ENCODE measurements around the gene HNRNPH2. TPM values are rescaled to one million over a fixed set of nuclear protein-coding genes. Genes with fewer than 3 reads are reported as not detected.

Gene HNRNPH2
- total RNA-seq, 2 donors from 2014 or later, result 27.8 to 30.9 TPM

- no peaks in the 10 kb centered on the region for H3K9me3 Mint-ChIP-seq
- peak; percentile 76 to 83 for DNase-seq (ENCODE audit: low spot score in 2 of 2)
- H3K36me3 Mint-ChIP-seq, result peaks cover 29% of the 10 kb centered on the region in 2 donors
- peak within 1 kb of the TSS; percentile 94 to 98 for H3K27ac Mint-ChIP-seq
- peak; percentile 97 to 98 for ATAC-seq
These were observed 17.1 kb upstream of the HNRNPH2 start, which contains the start of gene RPL36A for GRCh38 chrX:101390664-101391525. Gene RPL36A (plus strand): TSS chrX:101391011. CDS start chrX:101391044, 33 bp downstream.

- no peak for DNase-seq (ENCODE audit: low spot score in 2 of 2)
- peaks cover 29% of the 10 kb centered on the region in 2 donors for H3K36me3 Mint-ChIP-seq
- no peaks in the 10 kb centered on the region for H3K9me3 Mint-ChIP-seq
- peak overlapping the region; percentile 94 to 98 for H3K27ac Mint-ChIP-seq
- ATAC-seq, result no peak
These were observed 16.2 kb upstream of the HNRNPH2 start for GRCh38 chrX:101391831-101392230.

GRCh38 chrX:101393530-101394305 is 14.3 kb upstream of the HNRNPH2 start:
- no peak for DNase-seq (ENCODE audit: low spot score in 2 of 2)
- no peak for ATAC-seq
- peaks cover 29% of the 10 kb centered on the region in 2 donors for H3K36me3 Mint-ChIP-seq
- H3K9me3 Mint-ChIP-seq, result no peaks in the 10 kb centered on the region
- H3K27ac Mint-ChIP-seq, result peak overlapping the region; percentile 40 to 94

- H3K36me3 Mint-ChIP-seq, result peaks cover 29 to 32% of the 10 kb centered on the region in 2 donors
- no peak overlapping the region for H3K27ac Mint-ChIP-seq
- ATAC-seq, result no peak
These were observed 13.7 kb upstream of the HNRNPH2 start for GRCh38 chrX:101394372-101394771.

GRCh38 chrX:101395789-101396188 is 12.2 kb upstream of the HNRNPH2 start:
- Mint-ChIP-seq H3K9me3 (no peaks in the 10 kb centered on the region), H3K36me3 (peaks cover 28 to 43% of the 10 kb centered on the region in 2 donors), H3K27ac (no peak overlapping the region)
- DNase-seq (ENCODE audit: low spot score in 2 of 2), result no peak
- ATAC-seq, result no peak

More at GRCh38 chrX:101394372-101394771, 13.7 kb upstream of the HNRNPH2 start:
- DNase-seq (ENCODE audit: low spot score in 2 of 2), result no peak
- H3K9me3 Mint-ChIP-seq, result no peaks in the 10 kb centered on the region

GRCh38 chrX:101397779-101398178 is 10.2 kb upstream of the HNRNPH2 start:
- ATAC-seq, result no peak
- Mint-ChIP-seq H3K36me3 (peaks cover 8 to 34% of the 10 kb centered on the region in 2 donors), H3K27ac (peak overlapping the region in 1 of 2 donors; percentile 29), H3K9me3 (no peaks in the 10 kb centered on the region)
- DNase-seq (ENCODE audit: low spot score in 2 of 2), result no peak

GRCh38 chrX:101398694-101399093 is 9.3 kb upstream of the HNRNPH2 start:
- no peak for ATAC-seq
- Mint-ChIP-seq H3K9me3 (no peaks in the 10 kb centered on the region), H3K27ac (no peak overlapping the region), H3K36me3 (peaks cover 1 to 25% of the 10 kb centered on the region in 2 donors)
- DNase-seq (ENCODE audit: low spot score in 2 of 2), result no peak

- H3K27ac Mint-ChIP-seq, result peak overlapping the region in 1 of 2 donors; percentile 44
- peaks cover 0 to 27% of the 10 kb centered on the region in 2 donors for H3K36me3 Mint-ChIP-seq
- H3K9me3 Mint-ChIP-seq, result no peaks in the 10 kb centered on the region
- ATAC-seq, result no peak
- no peak for DNase-seq (ENCODE audit: low spot score in 2 of 2)
These were observed 8.2 kb upstream of the HNRNPH2 start for GRCh38 chrX:101399825-101400224.

GRCh38 chrX:101407167-101407747 is 765 bp upstream of the HNRNPH2 start:
- H3K9me3 Mint-ChIP-seq, result no peaks in the 10 kb centered on the region
- peak overlapping the region; percentile 98 to 99 for H3K27ac Mint-ChIP-seq
- no peak for DNase-seq (ENCODE audit: low spot score in 2 of 2)
- H3K36me3 Mint-ChIP-seq, result peaks cover 19 to 25% of the 10 kb centered on the region in 2 donors
- no peak for ATAC-seq

GRCh38 chrX:101408532-101408841 is 465 bp downstream of the HNRNPH2 start:
- DNase-seq (ENCODE audit: low spot score in 2 of 2) (no peak), ATAC-seq (peak in 1 of 2 donors; percentile 51)
- Mint-ChIP-seq H3K27ac (peak overlapping the region; percentile 98 to 99), H3K9me3 (no peaks in the 10 kb centered on the region), H3K36me3 (peaks cover 26 to 29% of the 10 kb centered on the region in 2 donors)

- H3K36me3 Mint-ChIP-seq, result peaks cover 23 to 29% of the 10 kb centered on the region in 2 donors
- H3K27ac Mint-ChIP-seq, result peak overlapping the region; percentile 98 to 99
- DNase-seq (ENCODE audit: low spot score in 2 of 2) (no peak), ATAC-seq (no peak)
- H3K9me3 Mint-ChIP-seq, result no peaks in the 10 kb centered on the region
These were observed 1.0 kb downstream of the HNRNPH2 start for GRCh38 chrX:101409043-101409442.

- H3K36me3 Mint-ChIP-seq, result peaks cover 21 to 29% of the 10 kb centered on the region in 2 donors
- DNase-seq (ENCODE audit: low spot score in 2 of 2), result no peak
- ATAC-seq, result no peak
- no peaks in the 10 kb centered on the region for H3K9me3 Mint-ChIP-seq
- H3K27ac Mint-ChIP-seq, result peak overlapping the region; percentile 93 to 98
These were observed 2.4 kb downstream of the HNRNPH2 start for GRCh38 chrX:101410461-101410860.

- no peak for DNase-seq (ENCODE audit: low spot score in 2 of 2)
- Mint-ChIP-seq H3K27ac (peak overlapping the region in 1 of 2 donors; percentile 65), H3K36me3 (peaks cover 18 to 24% of the 10 kb centered on the region in 2 donors), H3K9me3 (no peaks in the 10 kb centered on the region)
- no peak for ATAC-seq
These were observed 4.0 kb downstream of the HNRNPH2 start for GRCh38 chrX:101411984-101412383.

GRCh38 chrX:101415180-101416145 is 7.4 kb downstream of the HNRNPH2 start:
- no peaks in the 10 kb centered on the region for H3K9me3 Mint-ChIP-seq
- DNase-seq (ENCODE audit: low spot score in 2 of 2), result peak in 1 of 2 donors; percentile 39
- peaks cover 12 to 13% of the 10 kb centered on the region in 2 donors for H3K36me3 Mint-ChIP-seq
- peak overlapping the region; percentile 66 to 89 for H3K27ac Mint-ChIP-seq
- peak; percentile 56 to 81 for ATAC-seq

GRCh38 chrX:101416691-101417090 is 8.7 kb downstream of the HNRNPH2 start:
- Mint-ChIP-seq H3K9me3 (no peaks in the 10 kb centered on the region), H3K27ac (peak overlapping the region in 1 of 2 donors; percentile 98), H3K36me3 (peaks cover 12 to 13% of the 10 kb centered on the region in 2 donors)
- ATAC-seq (no peak), DNase-seq (ENCODE audit: low spot score in 2 of 2) (no peak)

GRCh38 chrX:101417190-101417589 is 9.2 kb downstream of the HNRNPH2 start:
- peaks cover 7 to 10% of the 10 kb centered on the region in 2 donors for H3K36me3 Mint-ChIP-seq
- no peak for DNase-seq (ENCODE audit: low spot score in 2 of 2)
- H3K27ac Mint-ChIP-seq, result peak overlapping the region; percentile 97 to 98
- no peak for ATAC-seq
- H3K9me3 Mint-ChIP-seq, result no peaks in the 10 kb centered on the region

Data from activated naive CD4-positive, alpha-beta T cell treated with anti-CD3 and anti-CD28 coated beads, Interleukin-2, amount 50 U/mL, for 72 hours (primary cell).